Stimulated activated CD8-positive, alpha-beta memory T cell treated with anti-CD3 and anti-CD28 coated beads, Interleukin-12 subunit alpha, Interleukin-12 subunit beta, amount 100 ng/mL, for 24 hours (primary cell): Measurements from ENCODE around the gene GUCY2F.

Source experiments
- DNase-seq: peaks from one replicate; pipeline ENCODE4 v3.0.0-alpha.2; 2020; ENCODE audit errors: extremely low read depth

Gene GUCY2F

GRCh38 chrX:109481986-109482385 is at the start of gene GUCY2F:
Gene GUCY2F, minus strand, starts transcription at chrX:109482086. Its CDS starts 6,150 bp downstream, at chrX:109475936.
- DNase-seq, result no peak

GRCh38 chrX:109519001-109519400 is 37.1 kb upstream of the GUCY2F start:
- no peak for DNase-seq

- DNase-seq, result no peak
Measured at GRCh38 chrX:109511113-109511512, 29.2 kb upstream of the GUCY2F start.

- no peak for DNase-seq
Measured at GRCh38 chrX:109508915-109509314, 27.0 kb upstream of the GUCY2F start.

GRCh38 chrX:109501176-109501575 is 19.3 kb upstream of the GUCY2F start:
- no peak for DNase-seq

- no peak for DNase-seq
Measured at GRCh38 chrX:109498434-109498833, 16.5 kb upstream of the GUCY2F start.

- DNase-seq, result no peak
Measured at GRCh38 chrX:109489174-109489573, 7.3 kb upstream of the GUCY2F start.

GRCh38 chrX:109487640-109488039 is 5.8 kb upstream of the GUCY2F start:
- DNase-seq, result no peak

GRCh38 chrX:109485470-109486340 is 3.8 kb upstream of the GUCY2F start:
- DNase-seq, result peak; percentile 9

GRCh38 chrX:109484886-109485285 is 3.0 kb upstream of the GUCY2F start:
- no peak for DNase-seq

- DNase-seq, result no peak
Measured at GRCh38 chrX:109475174-109475891, 6.6 kb downstream of the GUCY2F start.

- peak; percentile 3 for DNase-seq
Measured at GRCh38 chrX:109472939-109473735, 8.7 kb downstream of the GUCY2F start.

GRCh38 chrX:109464231-109464630 is 17.7 kb downstream of the GUCY2F start:
- DNase-seq, result no peak

GRCh38 chrX:109463784-109464183 is 18.1 kb downstream of the GUCY2F start:
- no peak for DNase-seq

- DNase-seq, result no peak
Measured at GRCh38 chrX:109448282-109448938, 33.5 kb downstream of the GUCY2F start.

- DNase-seq, result no peak
Measured at GRCh38 chrX:109441266-109441665, 40.6 kb downstream of the GUCY2F start.

GRCh38 chrX:109440475-109440874 is 41.4 kb downstream of the GUCY2F start:
- no peak for DNase-seq

GRCh38 chrX:109409181-109409580 is 72.7 kb downstream of the GUCY2F start:
- no peak for DNase-seq

- DNase-seq, result no peak
Measured at GRCh38 chrX:109403922-109404321, 78.0 kb downstream of the GUCY2F start.

- DNase-seq, result no peak
Measured at GRCh38 chrX:109399831-109400230, 82.1 kb downstream of the GUCY2F start.

GRCh38 chrX:109398833-109399232 is 83.1 kb downstream of the GUCY2F start:
- no peak for DNase-seq

GRCh38 chrX:109398061-109398460 is 83.8 kb downstream of the GUCY2F start:
- DNase-seq, result no peak
